ENCODE results near the gene WDR5.

Gene WDR5

GRCh38 chr9:134178394-134178767 is 42.5 kb downstream of the WDR5 start:
- no peak for TF ChIP-seq CTCF (IDR thresholded peaks at IDR 0.05; ENCODE audit: low read depth, low read length)
- no peak overlapping the region for H3K4me3 ChIP-seq (replicated peaks in 1 of 2; ENCODE audit: low read depth in 2 of 2, low read length in 2 of 2)
- DNase-seq (ENCODE audit: low read depth in 2 of 2) = no peak

GRCh38 chr9:134178768-134179551 is 43.1 kb downstream of the WDR5 start:
- DNase-seq (ENCODE audit: low read depth in 2 of 2) = peak; percentile 18 to 43
- no peak for TF ChIP-seq CTCF (IDR thresholded peaks at IDR 0.05; ENCODE audit: low read depth, low read length)
- H3K4me3 ChIP-seq (replicated peaks in 1 of 2; ENCODE audit: low read depth in 2 of 2, low read length in 2 of 2) = no peak overlapping the region

- no peak for TF ChIP-seq CTCF (IDR thresholded peaks at IDR 0.05; ENCODE audit: low read depth, low read length)
- H3K4me3 ChIP-seq (replicated peaks in 1 of 2; ENCODE audit: low read depth in 2 of 2, low read length in 2 of 2) = no peak overlapping the region
- DNase-seq (ENCODE audit: low read depth in 2 of 2) = no peak
Measured at GRCh38 chr9:134179595-134179917, 43.7 kb downstream of the WDR5 start.

- DNase-seq (ENCODE audit: low read depth in 2 of 2) = no peak
- no peak overlapping the region for H3K4me3 ChIP-seq (replicated peaks in 1 of 2; ENCODE audit: low read depth in 2 of 2, low read length in 2 of 2)
- TF ChIP-seq CTCF (IDR thresholded peaks at IDR 0.05; ENCODE audit: low read depth, low read length) = no peak
Measured at GRCh38 chr9:134179918-134180785, 44.3 kb downstream of the WDR5 start.

GRCh38 chr9:134180786-134181647 is 45.1 kb downstream of the WDR5 start:
- no peak overlapping the region for H3K4me3 ChIP-seq (replicated peaks in 1 of 2; ENCODE audit: low read depth in 2 of 2, low read length in 2 of 2)
- TF ChIP-seq CTCF (IDR thresholded peaks at IDR 0.05; ENCODE audit: low read depth, low read length) = no peak
- no peak for DNase-seq (ENCODE audit: low read depth in 2 of 2)

- H3K4me3 ChIP-seq (replicated peaks in 1 of 2; ENCODE audit: low read depth in 2 of 2, low read length in 2 of 2) = no peak overlapping the region
- no peak for DNase-seq (ENCODE audit: low read depth in 2 of 2)
- TF ChIP-seq CTCF (IDR thresholded peaks at IDR 0.05; ENCODE audit: low read depth, low read length) = no peak
Measured at GRCh38 chr9:134181648-134182034, 45.8 kb downstream of the WDR5 start.
